ENCODE results near the gene MAN1A1.

DNA sequence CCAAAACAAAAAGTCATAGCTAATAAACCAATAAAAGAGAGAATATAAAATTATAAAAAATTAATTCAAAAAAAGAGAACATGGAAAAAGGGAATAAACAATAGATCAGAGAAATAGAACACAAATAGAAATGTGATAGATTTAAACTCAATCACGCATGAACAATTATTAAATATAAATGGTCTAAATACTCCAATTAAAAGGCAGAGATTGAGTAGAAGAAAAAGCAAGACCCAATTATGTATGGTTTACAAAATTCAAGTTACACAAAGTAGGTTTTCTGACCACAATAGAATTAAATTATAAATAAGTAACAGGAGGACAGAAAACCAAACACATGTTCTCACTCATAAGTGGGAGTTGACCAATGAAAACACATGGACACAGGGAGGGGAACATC lies 36.4 kb upstream of the MAN1A1 start:
- TF ChIP-seq, protein P1, sequence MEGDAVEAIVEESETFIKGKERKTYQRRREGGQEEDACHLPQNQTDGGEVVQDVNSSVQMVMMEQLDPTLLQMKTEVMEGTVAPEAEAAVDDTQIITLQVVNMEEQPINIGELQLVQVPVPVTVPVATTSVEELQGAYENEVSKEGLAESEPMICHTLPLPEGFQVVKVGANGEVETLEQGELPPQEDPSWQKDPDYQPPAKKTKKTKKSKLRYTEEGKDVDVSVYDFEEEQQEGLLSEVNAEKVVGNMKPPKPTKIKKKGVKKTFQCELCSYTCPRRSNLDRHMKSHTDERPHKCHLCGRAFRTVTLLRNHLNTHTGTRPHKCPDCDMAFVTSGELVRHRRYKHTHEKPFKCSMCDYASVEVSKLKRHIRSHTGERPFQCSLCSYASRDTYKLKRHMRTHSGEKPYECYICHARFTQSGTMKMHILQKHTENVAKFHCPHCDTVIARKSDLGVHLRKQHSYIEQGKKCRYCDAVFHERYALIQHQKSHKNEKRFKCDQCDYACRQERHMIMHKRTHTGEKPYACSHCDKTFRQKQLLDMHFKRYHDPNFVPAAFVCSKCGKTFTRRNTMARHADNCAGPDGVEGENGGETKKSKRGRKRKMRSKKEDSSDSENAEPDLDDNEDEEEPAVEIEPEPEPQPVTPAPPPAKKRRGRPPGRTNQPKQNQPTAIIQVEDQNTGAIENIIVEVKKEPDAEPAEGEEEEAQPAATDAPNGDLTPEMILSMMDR (IDR thresholded peaks at IDR 0.05) = no peak
- TF ChIP-seq POLR2A (IDR thresholded peaks at IDR 0.05) = no peak

All from thyroid gland (tissue), 4 donors.